Fibroblast of villous mesenchyme (primary cell): ENCODE results near the gene MOGAT3. TPM values are rescaled to one million over a fixed set of nuclear protein-coding genes. Genes with fewer than 3 reads are reported as not detected.

ENCODE experiments used
- DNase-seq: peaks from one replicate; pipeline ENCODE4 v3.0.0-alpha.2; 2010; ENCODE audit warnings: low read depth
- H3K4me3 ChIP-seq: 2 replicates; pipeline ENCODE4 v1.5.1; 2011; ENCODE audit warnings: low read depth, mild to moderate bottlenecking, low read length
- total RNA-seq: library from RNA; depleted of rRNA; stranded (reverse); fragments of >200 nt; gene quantifications from 2 replicates; pipeline ENCODE4 v1.2.3, GENCODE V29; 2012
- TF ChIP-seq, protein P1 (sequence below): IDR thresholded peaks from 2 replicates; pipeline ENCODE4 v1.5.1; 2012; ENCODE audit warnings: low read depth, mild to moderate bottlenecking, low read length; ENCODE audit not compliant: insufficient read depth

The MOGAT3 gene
- total RNA-seq, 1 donor = not detected

DNA sequence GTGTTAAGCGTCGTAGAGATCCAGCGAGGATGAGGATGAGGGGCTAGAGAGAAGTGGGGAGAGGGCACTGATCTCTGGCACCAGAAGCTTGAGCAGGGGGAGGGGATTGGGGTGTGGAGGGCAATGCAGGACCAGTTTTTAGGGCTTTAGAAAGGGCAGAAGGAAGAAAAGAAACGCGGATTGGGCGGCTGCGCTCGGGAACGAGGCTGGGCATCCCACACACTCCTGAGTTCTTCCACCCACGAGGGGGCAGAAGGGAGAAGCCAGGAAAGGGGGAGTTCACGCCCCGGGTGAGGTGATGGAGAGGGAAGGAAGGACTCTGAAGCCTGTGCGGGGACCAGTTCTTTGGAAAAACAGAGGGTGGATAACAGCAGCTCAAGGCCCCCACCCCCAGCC, 29.4 kb downstream of the MOGAT3 start:
- TF ChIP-seq, protein P1, sequence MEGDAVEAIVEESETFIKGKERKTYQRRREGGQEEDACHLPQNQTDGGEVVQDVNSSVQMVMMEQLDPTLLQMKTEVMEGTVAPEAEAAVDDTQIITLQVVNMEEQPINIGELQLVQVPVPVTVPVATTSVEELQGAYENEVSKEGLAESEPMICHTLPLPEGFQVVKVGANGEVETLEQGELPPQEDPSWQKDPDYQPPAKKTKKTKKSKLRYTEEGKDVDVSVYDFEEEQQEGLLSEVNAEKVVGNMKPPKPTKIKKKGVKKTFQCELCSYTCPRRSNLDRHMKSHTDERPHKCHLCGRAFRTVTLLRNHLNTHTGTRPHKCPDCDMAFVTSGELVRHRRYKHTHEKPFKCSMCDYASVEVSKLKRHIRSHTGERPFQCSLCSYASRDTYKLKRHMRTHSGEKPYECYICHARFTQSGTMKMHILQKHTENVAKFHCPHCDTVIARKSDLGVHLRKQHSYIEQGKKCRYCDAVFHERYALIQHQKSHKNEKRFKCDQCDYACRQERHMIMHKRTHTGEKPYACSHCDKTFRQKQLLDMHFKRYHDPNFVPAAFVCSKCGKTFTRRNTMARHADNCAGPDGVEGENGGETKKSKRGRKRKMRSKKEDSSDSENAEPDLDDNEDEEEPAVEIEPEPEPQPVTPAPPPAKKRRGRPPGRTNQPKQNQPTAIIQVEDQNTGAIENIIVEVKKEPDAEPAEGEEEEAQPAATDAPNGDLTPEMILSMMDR = peak; percentile 43
- no peak for DNase-seq
- H3K4me3 ChIP-seq = no peak overlapping the region

DNA sequence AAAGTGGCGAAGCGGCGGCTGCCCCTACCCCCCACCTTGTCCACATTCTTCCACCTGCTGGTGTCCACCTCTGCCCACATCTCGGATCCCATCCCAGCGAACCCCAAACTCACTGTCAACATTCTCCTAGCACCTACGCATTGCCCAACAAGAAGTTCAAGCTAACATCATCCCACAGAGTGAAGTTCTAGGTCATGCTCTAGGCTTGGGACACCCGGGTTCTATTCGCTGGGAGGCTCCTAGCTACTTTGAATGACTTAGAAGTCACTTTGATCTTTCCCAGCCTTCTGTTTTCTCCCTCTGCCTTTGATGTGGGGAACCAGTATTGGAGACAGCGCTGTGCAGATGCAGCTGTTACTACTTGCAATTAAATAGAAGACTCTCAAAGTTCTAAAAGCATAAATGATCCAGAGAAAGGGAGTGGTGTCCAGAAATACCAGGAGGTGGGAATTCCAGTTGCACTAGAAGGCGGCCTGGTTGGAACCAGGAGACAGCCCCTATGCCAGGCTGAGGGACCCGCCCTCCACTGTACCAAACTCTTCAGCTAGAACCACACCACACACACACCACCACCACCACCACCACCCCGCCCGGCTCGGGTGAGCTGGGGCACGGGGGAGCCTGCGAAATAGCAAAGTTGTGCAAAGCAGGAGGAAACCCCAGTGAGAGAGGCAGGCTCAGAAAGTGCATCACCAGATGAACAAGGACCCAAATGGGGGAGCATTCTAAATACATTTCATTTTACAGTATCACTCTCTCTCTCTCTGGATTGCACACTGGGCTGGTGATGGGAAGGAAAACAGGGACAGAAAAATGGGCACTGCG, 30.0 kb downstream of the MOGAT3 start:
- no peak for DNase-seq
- TF ChIP-seq, protein P1 = no peak
- H3K4me3 ChIP-seq = no peak overlapping the region

DNA sequence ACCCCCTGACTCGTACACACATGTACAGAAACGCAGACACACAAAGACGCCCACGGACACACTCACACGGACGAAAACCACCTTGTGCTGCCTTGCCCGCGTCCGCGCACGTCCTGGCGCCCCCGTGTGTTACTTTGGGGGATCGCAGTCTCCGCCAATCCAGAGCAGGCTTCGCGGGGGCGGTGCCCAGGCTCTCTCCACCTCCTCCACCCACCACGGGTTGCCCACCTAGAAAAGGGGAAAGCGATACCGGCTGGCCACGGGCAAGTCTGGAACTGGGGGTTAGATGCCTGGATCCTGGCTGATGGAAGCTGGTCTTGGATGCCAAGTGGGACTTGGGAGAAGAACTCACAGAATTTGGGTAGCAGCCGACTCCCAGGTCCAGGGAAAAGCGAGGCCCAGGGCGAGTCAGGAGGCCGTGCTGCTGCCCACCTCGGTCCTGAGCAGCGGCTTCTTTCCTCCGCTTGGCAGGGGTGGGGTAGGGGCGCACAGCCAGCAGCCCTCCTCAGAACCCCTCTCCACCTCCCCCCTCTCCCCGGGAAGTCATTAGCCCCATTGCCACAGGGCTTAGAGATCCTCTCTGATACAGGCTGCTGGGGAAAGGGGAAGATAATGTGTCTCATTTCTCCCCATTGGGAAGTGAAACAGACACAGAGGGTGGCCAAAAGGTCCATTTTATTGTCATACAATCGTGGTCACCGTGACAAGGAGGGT, 30.8 kb downstream of the MOGAT3 start:
- peak; percentile 54 for DNase-seq
- TF ChIP-seq, protein P1 = peak; percentile 95
- H3K4me3 ChIP-seq = no peak overlapping the region

DNA sequence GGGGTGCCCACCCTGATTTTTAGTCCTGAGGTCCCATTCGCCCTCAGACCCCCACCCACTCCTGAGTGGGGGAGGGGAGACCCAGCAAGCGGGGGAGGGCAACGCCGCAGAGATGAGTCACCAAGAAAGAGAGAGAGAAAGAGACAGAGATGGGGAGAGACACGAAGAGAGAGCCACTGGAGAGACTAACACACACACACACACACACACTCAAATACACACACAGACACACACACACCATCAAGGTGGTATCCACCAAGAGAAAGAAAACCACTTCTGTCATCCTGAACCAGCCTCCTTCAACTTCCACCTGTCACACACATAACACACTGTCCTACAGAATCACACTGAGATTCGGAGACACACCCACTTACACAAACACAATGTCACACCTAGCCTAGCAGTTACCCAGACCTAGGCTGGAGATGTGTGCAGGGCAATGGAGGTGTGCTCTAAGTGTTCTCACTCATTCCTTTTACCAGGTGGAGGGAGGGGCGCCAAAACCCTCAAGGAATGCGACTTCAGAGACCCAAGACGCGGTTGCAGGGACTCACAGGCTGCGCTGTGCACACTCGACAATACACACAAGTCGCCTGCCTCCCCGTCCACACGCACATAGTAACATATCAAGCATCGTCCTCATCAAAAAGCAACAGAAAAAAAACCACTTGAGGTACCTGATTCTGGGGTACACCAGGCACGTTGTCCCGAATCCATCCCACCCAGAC, 31.6 kb downstream of the MOGAT3 start:
- DNase-seq = no peak
- TF ChIP-seq, protein P1 = no peak
- no peak overlapping the region for H3K4me3 ChIP-seq

DNA sequence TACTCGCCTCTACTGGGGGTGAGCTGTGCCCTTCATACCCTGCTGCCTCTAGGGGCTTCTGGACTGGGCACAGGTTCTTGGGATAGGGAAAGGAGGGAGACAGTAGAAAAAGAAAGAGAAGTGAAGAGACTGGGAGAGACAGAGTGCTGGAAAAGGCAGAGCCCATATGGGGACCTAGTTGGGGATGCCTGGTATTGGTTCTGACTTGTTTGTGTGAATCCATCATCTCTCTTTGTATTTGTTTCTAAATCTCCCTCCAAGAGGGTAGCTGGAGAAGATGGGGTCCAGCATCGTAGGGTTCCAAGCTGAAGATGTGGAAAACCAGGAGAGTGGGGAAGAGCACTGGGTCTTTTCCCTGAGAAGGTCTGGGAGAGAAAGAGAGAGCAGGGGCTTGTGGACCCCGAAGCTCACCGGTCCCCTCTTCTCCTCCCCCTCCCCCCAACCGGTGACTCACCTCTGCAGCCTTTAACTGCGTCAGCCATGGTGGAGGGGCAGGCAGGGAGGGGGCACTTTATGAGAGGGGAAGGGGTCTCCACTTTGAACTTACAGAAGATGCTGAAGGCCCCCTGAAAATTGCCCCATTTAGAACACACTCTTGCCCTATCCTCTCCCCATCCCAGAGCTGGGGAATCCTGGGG, 32.3 kb downstream of the MOGAT3 start:
- no peak overlapping the region for H3K4me3 ChIP-seq
- TF ChIP-seq, protein P1 = no peak
- DNase-seq = no peak

DNA sequence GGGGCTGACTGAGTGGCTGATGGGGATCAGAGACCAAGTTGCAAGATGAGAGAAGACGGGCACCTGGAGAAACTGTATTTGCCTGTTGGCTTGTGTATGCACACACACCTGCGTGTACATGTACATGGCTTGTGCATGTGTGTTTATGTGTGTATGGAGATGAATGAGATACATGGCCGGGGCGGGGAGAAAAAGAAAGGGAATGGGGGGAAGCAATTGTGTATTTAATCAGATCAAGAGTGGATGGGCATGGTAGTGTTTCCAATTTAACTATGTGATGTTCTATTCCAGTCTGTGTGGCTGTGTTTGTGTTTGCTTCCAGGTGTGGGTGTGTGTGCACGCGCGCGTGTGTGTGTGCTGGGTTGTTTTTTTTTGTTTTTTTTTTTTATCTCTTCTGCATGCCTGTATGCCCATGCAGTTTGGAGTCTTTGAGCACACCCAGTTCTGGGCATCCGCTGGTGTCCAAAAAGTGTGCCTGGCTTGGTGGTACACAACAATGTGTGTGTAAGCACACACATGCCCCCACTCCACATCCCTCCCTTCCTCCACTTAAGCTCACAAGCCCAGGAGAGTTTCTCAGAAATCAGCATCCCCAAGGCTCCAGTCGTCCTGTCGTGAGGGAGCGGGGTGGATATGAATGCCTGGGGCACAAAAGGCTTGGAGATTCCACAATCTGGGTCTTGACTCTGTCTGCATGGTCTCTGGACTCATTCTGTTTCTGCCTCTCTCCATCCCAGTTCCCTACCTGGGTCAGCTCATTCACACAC, 33.0 kb downstream of the MOGAT3 start:
- TF ChIP-seq, protein P1 = no peak
- no peak for DNase-seq
- H3K4me3 ChIP-seq = no peak overlapping the region
